NCI-H187 (cell line): ENCODE results near the gene ADGRG2.

Source experiments
- DNase-seq, 2 experiments: peaks; one replicate each; lab custom pipeline; 2025; lab: John Stamatoyannopoulos, UW

The ADGRG2 gene

GRCh38 chrX:19121898-19122640, at the start of gene ADGRG2:
ADGRG2 (minus strand) TSS chrX:19122468; CDS start chrX:19068834, 53,634 bp downstream.
- DNase-seq: no peak

- no peak for DNase-seq
These were observed 46.3 kb upstream of the ADGRG2 start for GRCh38 chrX:19168609-19169008.

GRCh38 chrX:19162851-19163250, 40.6 kb upstream of the ADGRG2 start:
- DNase-seq: no peak

- no peak for DNase-seq
These were observed 33.9 kb upstream of the ADGRG2 start for GRCh38 chrX:19156186-19156585.

GRCh38 chrX:19152762-19153161, 30.5 kb upstream of the ADGRG2 start:
- DNase-seq: no peak

- no peak for DNase-seq
These were observed 14.8 kb upstream of the ADGRG2 start for GRCh38 chrX:19137067-19137466.

- DNase-seq: no peak
These were observed 11.5 kb upstream of the ADGRG2 start for GRCh38 chrX:19133784-19134183.

- no peak for DNase-seq
These were observed 11.0 kb upstream of the ADGRG2 start for GRCh38 chrX:19133231-19133630.

- DNase-seq: no peak
These were observed 8.4 kb upstream of the ADGRG2 start for GRCh38 chrX:19130628-19131027.

- no peak for DNase-seq
These were observed 7.4 kb upstream of the ADGRG2 start for GRCh38 chrX:19129694-19130093.

- no peak for DNase-seq
These were observed 5.4 kb upstream of the ADGRG2 start for GRCh38 chrX:19127649-19128168.

GRCh38 chrX:19122641-19123009, 357 bp upstream of the ADGRG2 start:
- DNase-seq: no peak

- DNase-seq: no peak
These were observed 802 bp downstream of the ADGRG2 start for GRCh38 chrX:19121466-19121865.

- DNase-seq: no peak
These were observed 11.6 kb downstream of the ADGRG2 start for GRCh38 chrX:19110642-19111041.

- DNase-seq: no peak
These were observed 15.2 kb downstream of the ADGRG2 start for GRCh38 chrX:19107035-19107434.

GRCh38 chrX:19100586-19100985, 21.7 kb downstream of the ADGRG2 start:
- no peak for DNase-seq

- no peak for DNase-seq
These were observed 24.6 kb downstream of the ADGRG2 start for GRCh38 chrX:19097553-19098283.

- DNase-seq: no peak
These were observed 25.7 kb downstream of the ADGRG2 start for GRCh38 chrX:19096586-19096985.

- DNase-seq: no peak
These were observed 27.6 kb downstream of the ADGRG2 start for GRCh38 chrX:19094654-19095053.

- DNase-seq: no peak
These were observed 30.7 kb downstream of the ADGRG2 start for GRCh38 chrX:19091596-19091995.

GRCh38 chrX:19089555-19090040, 32.7 kb downstream of the ADGRG2 start:
- DNase-seq: no peak

GRCh38 chrX:19086102-19086772, 36.0 kb downstream of the ADGRG2 start:
- DNase-seq: no peak

- DNase-seq: no peak
These were observed 36.6 kb downstream of the ADGRG2 start for GRCh38 chrX:19085666-19086065.
